Loucy (cell line): ENCODE data around the gene ATF7.

ENCODE experiments used
- H2AFZ ChIP-seq: fragments of 200-600 bp; sonication (generic); 2 replicates; pipeline ENCODE4 v1.6.0; 2016; ENCODE audit warnings: antibody characterized with exemption, mild to moderate bottlenecking, low read length, moderate library complexity
- H3F3A ChIP-seq: fragments of 200-600 bp; 2 replicates; pipeline ENCODE4 v1.6.0; 2016; ENCODE audit warnings: antibody characterized with exemption, low read depth, mild to moderate bottlenecking
- H3K27me3 ChIP-seq: fragments of 200-600 bp; sonication (generic); 2 replicates; pipeline ENCODE4 v1.6.1; 2014; ENCODE audit warnings: low read length, mild to moderate bottlenecking; ENCODE audit not compliant: insufficient read depth, poor library complexity, severe bottlenecking
- H3K36me3 ChIP-seq: fragments of 200-600 bp; sonication (generic); 2 replicates; pipeline ENCODE4 v1.6.1; 2016; ENCODE audit warnings: low read length; ENCODE audit not compliant: insufficient read depth
- H3K4me1 ChIP-seq: fragments of 200-600 bp; sonication (generic); 2 replicates; pipeline ENCODE4 v1.5.1; 2014; ENCODE audit warnings: low read length, mild to moderate bottlenecking; ENCODE audit not compliant: insufficient read depth, poor library complexity, severe bottlenecking
- H3K4me2 ChIP-seq: fragments of 200-600 bp; sonication (generic); 2 replicates; pipeline ENCODE4 v1.6.0; 2014; ENCODE audit warnings: antibody characterized with exemption, low read length, low read depth, mild to moderate bottlenecking; ENCODE audit not compliant: poor library complexity, severe bottlenecking
- H3K4me3 ChIP-seq: fragments of 200-600 bp; sonication (generic); 2 replicates; pipeline ENCODE4 v1.5.1; 2014; ENCODE audit warnings: low read length, mild to moderate bottlenecking, mixed read lengths; ENCODE audit not compliant: poor library complexity, severe bottlenecking
- H3K79me2 ChIP-seq: fragments of 200-600 bp; sonication (generic); 2 replicates; pipeline ENCODE4 v1.6.1; 2014; ENCODE audit warnings: low read length; ENCODE audit not compliant: insufficient read depth
- H3K9ac ChIP-seq: fragments of 200-600 bp; sonication (generic); 2 replicates; pipeline ENCODE4 v1.6.0; 2014; ENCODE audit warnings: mild to moderate bottlenecking, low read depth, low read length, moderate library complexity; ENCODE audit not compliant: poor library complexity, severe bottlenecking
- H3K9me2 ChIP-seq: fragments of 200-600 bp; sonication (generic); replicated peaks from 2 replicates; pipeline ENCODE4 v1.6.1; 2016; ENCODE audit warnings: low read depth, low read length, mixed read lengths
- H3K9me3 ChIP-seq: fragments of 200-600 bp; sonication (generic); 2 replicates; pipeline ENCODE4 v1.6.1; 2014; ENCODE audit warnings: mild to moderate bottlenecking, antibody characterized with exemption, low read length, low read depth; ENCODE audit not compliant: insufficient read depth
- H4K20me1 ChIP-seq: fragments of 200-600 bp; sonication (generic); 2 replicates; pipeline ENCODE4 v1.6.0; 2014; ENCODE audit warnings: antibody characterized with exemption, low read length, mild to moderate bottlenecking; ENCODE audit not compliant: insufficient read depth, poor library complexity, severe bottlenecking
- EZH2phosphoT487 ChIP-seq: fragments of 200-600 bp; IDR thresholded peaks from 2 replicates; pipeline ENCODE4 v1.6.1; 2018; ENCODE audit warnings: antibody characterized with exemption, mild to moderate bottlenecking, moderate library complexity, borderline replicate concordance
- TF ChIP-seq, protein P1 (sequence below): fragments of 200-600 bp; sonication (generic); conservative IDR thresholded peaks from 2 replicates; pipeline ENCODE4 v1.5.1; 2014; ENCODE audit warnings: mild to moderate bottlenecking, antibody characterized with exemption, low read length

ATF7 gene

DNA sequence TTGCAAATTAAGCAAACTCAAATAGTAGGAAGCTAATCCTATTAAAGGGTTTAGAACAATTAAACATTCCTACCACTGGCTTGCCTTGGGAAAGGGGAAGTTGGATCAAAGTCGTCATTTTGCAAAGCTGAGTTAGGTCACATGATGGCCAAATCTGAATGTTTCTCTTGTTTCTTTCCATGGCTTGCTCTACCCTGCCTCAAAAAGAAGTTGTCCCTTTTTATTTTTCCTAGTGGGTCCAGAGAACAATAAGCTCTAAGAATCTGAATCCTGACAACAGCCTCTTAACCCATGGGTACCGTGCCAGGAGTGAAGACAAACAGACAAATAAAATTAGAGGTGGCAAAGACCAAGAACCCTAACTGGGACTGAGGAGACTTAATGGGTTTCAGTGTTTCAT is 92.7 kb downstream of the ATF7 start:
- H3K36me3 ChIP-seq = peaks cover 62% of the 10 kb centered on the region; the same call in 1 of the 2 replicates
- H3K9me3 ChIP-seq = no peaks in the 10 kb centered on the region
- no peaks in the 10 kb centered on the region for H3K4me1 ChIP-seq
- H2AFZ ChIP-seq = no peak overlapping the region
- no peaks in the 10 kb centered on the region for H3F3A ChIP-seq
- H3K9ac ChIP-seq = no peak overlapping the region
- H3K79me2 ChIP-seq = no peaks in the 10 kb centered on the region
- no peaks in the 10 kb centered on the region for H4K20me1 ChIP-seq
- H3K4me3 ChIP-seq = no peak overlapping the region
- no peak overlapping the region for H3K4me2 ChIP-seq
- no peaks in the 10 kb centered on the region for H3K27me3 ChIP-seq
- no peaks in the 10 kb centered on the region for H3K9me2 ChIP-seq
- TF ChIP-seq, protein P1, sequence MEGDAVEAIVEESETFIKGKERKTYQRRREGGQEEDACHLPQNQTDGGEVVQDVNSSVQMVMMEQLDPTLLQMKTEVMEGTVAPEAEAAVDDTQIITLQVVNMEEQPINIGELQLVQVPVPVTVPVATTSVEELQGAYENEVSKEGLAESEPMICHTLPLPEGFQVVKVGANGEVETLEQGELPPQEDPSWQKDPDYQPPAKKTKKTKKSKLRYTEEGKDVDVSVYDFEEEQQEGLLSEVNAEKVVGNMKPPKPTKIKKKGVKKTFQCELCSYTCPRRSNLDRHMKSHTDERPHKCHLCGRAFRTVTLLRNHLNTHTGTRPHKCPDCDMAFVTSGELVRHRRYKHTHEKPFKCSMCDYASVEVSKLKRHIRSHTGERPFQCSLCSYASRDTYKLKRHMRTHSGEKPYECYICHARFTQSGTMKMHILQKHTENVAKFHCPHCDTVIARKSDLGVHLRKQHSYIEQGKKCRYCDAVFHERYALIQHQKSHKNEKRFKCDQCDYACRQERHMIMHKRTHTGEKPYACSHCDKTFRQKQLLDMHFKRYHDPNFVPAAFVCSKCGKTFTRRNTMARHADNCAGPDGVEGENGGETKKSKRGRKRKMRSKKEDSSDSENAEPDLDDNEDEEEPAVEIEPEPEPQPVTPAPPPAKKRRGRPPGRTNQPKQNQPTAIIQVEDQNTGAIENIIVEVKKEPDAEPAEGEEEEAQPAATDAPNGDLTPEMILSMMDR = no peak
- no peak for TF ChIP-seq EZH2phosphoT487

DNA sequence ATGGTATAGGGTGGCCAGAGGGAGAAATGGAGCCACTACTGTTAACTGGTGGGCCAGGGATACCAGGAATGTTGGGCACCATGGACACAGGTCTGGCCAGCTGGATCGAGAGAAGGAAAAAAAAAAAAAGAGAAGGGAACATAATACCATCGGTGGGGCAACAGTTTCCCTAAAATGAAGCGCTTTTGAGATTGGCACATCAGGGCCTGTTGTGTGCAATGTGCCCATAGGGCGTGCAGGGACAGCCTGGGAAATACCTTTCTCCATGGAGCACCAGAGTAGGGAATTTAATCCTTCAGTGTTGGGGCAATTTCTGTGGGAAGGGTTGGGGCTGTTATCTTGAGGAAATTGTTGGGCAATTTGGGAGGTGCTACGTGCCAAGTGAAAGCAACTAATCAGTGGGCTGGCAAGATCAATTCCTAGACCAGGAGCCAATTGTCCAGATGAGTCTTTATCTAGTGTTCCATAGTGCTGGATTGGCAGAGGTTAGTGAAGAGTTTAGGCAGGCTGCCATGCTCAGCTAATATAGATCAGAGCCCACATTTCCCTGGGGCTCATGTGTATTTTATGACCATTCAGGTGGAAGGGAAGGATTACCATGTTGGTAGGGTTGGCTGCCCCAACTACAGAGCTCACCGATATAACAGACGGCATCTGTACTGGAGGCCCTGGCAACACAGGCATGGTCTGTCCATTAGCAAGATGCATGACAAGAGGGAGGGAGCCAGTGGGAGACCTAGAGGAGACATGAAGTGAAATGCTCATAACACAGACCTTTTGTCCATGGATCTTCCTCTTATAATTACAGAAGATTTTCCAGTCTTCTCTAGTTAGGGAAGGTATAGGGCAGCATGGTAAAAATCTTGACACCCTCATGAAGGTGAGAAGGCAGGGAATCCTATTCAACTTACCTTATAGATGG is 93.4 kb downstream of the ATF7 start:
- H3K79me2 ChIP-seq = no peaks in the 10 kb centered on the region
- no peaks in the 10 kb centered on the region for H3F3A ChIP-seq
- H3K27me3 ChIP-seq = no peaks in the 10 kb centered on the region
- TF ChIP-seq EZH2phosphoT487 = no peak
- TF ChIP-seq, protein P1 = no peak
- H3K4me2 ChIP-seq = no peak overlapping the region
- H3K36me3 ChIP-seq = peaks cover 62% of the 10 kb centered on the region; the same call in 1 of the 2 replicates
- no peaks in the 10 kb centered on the region for H4K20me1 ChIP-seq
- no peak overlapping the region for H3K4me3 ChIP-seq
- H2AFZ ChIP-seq = no peak overlapping the region
- H3K9ac ChIP-seq = no peak overlapping the region
- H3K4me1 ChIP-seq = no peaks in the 10 kb centered on the region
- no peaks in the 10 kb centered on the region for H3K9me3 ChIP-seq
- no peaks in the 10 kb centered on the region for H3K9me2 ChIP-seq

DNA sequence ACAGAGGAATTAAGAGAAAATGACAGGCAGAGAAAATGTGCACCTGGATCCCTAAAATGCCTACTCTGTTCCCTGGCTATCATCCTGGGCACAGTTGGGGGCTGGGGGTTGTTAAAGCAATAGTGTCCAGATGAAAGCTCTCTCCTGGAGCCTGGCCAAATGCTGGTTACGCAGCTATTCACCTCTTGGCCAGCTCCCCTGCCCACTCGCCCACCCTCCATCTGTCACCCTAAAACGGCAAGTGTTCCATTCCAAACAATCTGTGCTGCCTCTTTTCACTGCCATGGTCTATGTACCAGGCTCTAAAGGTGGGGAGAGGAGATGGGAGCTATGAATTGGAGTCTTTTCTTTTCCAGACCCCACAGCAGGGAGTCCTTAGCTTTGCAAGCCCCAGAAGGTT is 94.2 kb downstream of the ATF7 start:
- no peak overlapping the region for H3K4me3 ChIP-seq

More for the DNA sequence above, 94.2 kb downstream of the ATF7 start:
- no peaks in the 10 kb centered on the region for H3F3A ChIP-seq
- H3K9me2 ChIP-seq = no peaks in the 10 kb centered on the region
- H3K36me3 ChIP-seq = peaks cover 57% of the 10 kb centered on the region; the same call in 1 of the 2 replicates
- H3K9ac ChIP-seq = no peak overlapping the region
- no peaks in the 10 kb centered on the region for H3K27me3 ChIP-seq
- H3K79me2 ChIP-seq = no peaks in the 10 kb centered on the region
- no peak overlapping the region for H3K4me2 ChIP-seq
- H4K20me1 ChIP-seq = no peaks in the 10 kb centered on the region
- no peak overlapping the region for H2AFZ ChIP-seq
- no peaks in the 10 kb centered on the region for H3K9me3 ChIP-seq
- TF ChIP-seq, protein P1 = no peak
- no peak for TF ChIP-seq EZH2phosphoT487
- H3K4me1 ChIP-seq = no peaks in the 10 kb centered on the region
